Fibroblast of skin of right quadriceps (primary cell): Measurements from ENCODE around the gene PID1.

ENCODE experiments used
- DNase-seq: peaks from one replicate; pipeline ENCODE4 v3.0.0-alpha.2; 2013

The PID1 gene

GRCh38 chr2:229060147-229060546, 210.9 kb downstream of the PID1 start:
- DNase-seq: no peak

GRCh38 chr2:229059331-229060033, 211.6 kb downstream of the PID1 start:
- DNase-seq: no peak

- DNase-seq: no peak
Observed at GRCh38 chr2:229057976-229058553, 213.0 kb downstream of the PID1 start.

GRCh38 chr2:229054311-229054710, 216.8 kb downstream of the PID1 start:
- no peak for DNase-seq

GRCh38 chr2:229051798-229052197, 219.3 kb downstream of the PID1 start:
- no peak for DNase-seq

GRCh38 chr2:229050133-229050532, 221.0 kb downstream of the PID1 start:
- peak; percentile 16 for DNase-seq

GRCh38 chr2:229048134-229048533, 223.0 kb downstream of the PID1 start:
- no peak for DNase-seq

GRCh38 chr2:229045671-229046070, 225.4 kb downstream of the PID1 start:
- no peak for DNase-seq

GRCh38 chr2:229044581-229044980, 226.5 kb downstream of the PID1 start:
- peak; percentile 29 for DNase-seq

- DNase-seq: no peak
Observed at GRCh38 chr2:229043681-229044080, 227.4 kb downstream of the PID1 start.

GRCh38 chr2:229042349-229042748, 228.7 kb downstream of the PID1 start:
- DNase-seq: no peak

- no peak for DNase-seq
Observed at GRCh38 chr2:229041691-229042090, 229.4 kb downstream of the PID1 start.

GRCh38 chr2:229037621-229038020, 233.5 kb downstream of the PID1 start:
- DNase-seq: no peak

- DNase-seq: no peak
Observed at GRCh38 chr2:229033816-229034215, 237.3 kb downstream of the PID1 start.

GRCh38 chr2:229032608-229033234, 238.4 kb downstream of the PID1 start:
- no peak for DNase-seq

GRCh38 chr2:229027353-229028105, 243.6 kb downstream of the PID1 start:
- no peak for DNase-seq

- no peak for DNase-seq
Observed at GRCh38 chr2:229025653-229026052, 245.4 kb downstream of the PID1 start.

GRCh38 chr2:229022652-229023051, 248.4 kb downstream of the PID1 start:
- DNase-seq: no peak

GRCh38 chr2:229022071-229022470, 249.0 kb downstream of the PID1 start:
- no peak for DNase-seq

GRCh38 chr2:229009816-229010215, 261.3 kb downstream of the PID1 start:
- no peak for DNase-seq

GRCh38 chr2:229003256-229003655, 267.8 kb downstream of the PID1 start:
- DNase-seq: no peak

GRCh38 chr2:229001196-229001595, 269.9 kb downstream of the PID1 start:
- DNase-seq: no peak

- DNase-seq: no peak
Observed at GRCh38 chr2:228999326-228999725, 271.8 kb downstream of the PID1 start.

- no peak for DNase-seq
Observed at GRCh38 chr2:228988786-228989185, 282.3 kb downstream of the PID1 start.
